Thyroid gland (tissue), 4 donors: ENCODE data around the gene HPD.

ENCODE experiments used
- CTCF ChIP-seq, 6 experiments: fragments of 200-600 bp in 3 of 6; fragments of 450-650 bp in 3 of 6; sonication (generic) in 3 of 6; IDR thresholded peaks; one replicate each; pipeline ENCODE4 v1.5.1; 2016 to 2019; ENCODE audit warnings: antibody characterized with exemption in 6 of 6, mild to moderate bottlenecking in 2 of 6, inconsistent platforms in 1 of 6, moderate library complexity in 1 of 6
- POLR2A ChIP-seq, 2 donors: fragments of 450-650 bp; IDR thresholded peaks; one replicate each; pipeline ENCODE4 v1.6.1; 2017; ENCODE audit warnings: antibody characterized with exemption in 2 of 2, mild to moderate bottlenecking in 2 of 2, moderate library complexity in 1 of 2

GRCh38 chr12:121826318-121827150 is 32.1 kb downstream of the HPD start:
- TF ChIP-seq CTCF (IDR thresholded peaks at IDR 0.05) (no peak), POLR2A (IDR thresholded peaks at IDR 0.05) (no peak)
